Stomach (tissue), 4 donors: Measurements from ENCODE around the gene C2orf76.

Experiments used
- CTCF ChIP-seq, 7 experiments: fragments of 450-650 bp in 4 of 7; fragments of 200-600 bp in 3 of 7; sonication (generic) in 3 of 7; IDR thresholded peaks; one replicate each; pipeline ENCODE4 v1.5.1; 2016 to 2019; ENCODE audit warnings: antibody characterized with exemption in 7 of 7, control low read depth in 2 of 7, mild to moderate bottlenecking in 1 of 7
- EP300 ChIP-seq: sonication (generic); formaldehyde crosslinking; IDR thresholded peaks from one replicate; pipeline ENCODE4 v1.6.1; 2017; ENCODE audit warnings: antibody characterized with exemption
- POLR2A ChIP-seq, 4 donors: fragments of 450-650 bp; IDR thresholded peaks; one replicate each; pipeline ENCODE4 v1.6.1; 2016; ENCODE audit warnings: antibody characterized with exemption in 4 of 4, control low read depth in 2 of 4, mild to moderate bottlenecking in 1 of 4, moderate library complexity in 1 of 4
- POLR2AphosphoS5 ChIP-seq, 3 donors: sonication (generic); formaldehyde crosslinking; IDR thresholded peaks; one replicate each; pipeline ENCODE4 v1.6.1; 2016; ENCODE audit warnings: antibody characterized with exemption in 3 of 3

- TF ChIP-seq CTCF (IDR thresholded peaks at IDR 0.05), result no peak
- TF ChIP-seq POLR2AphosphoS5 (IDR thresholded peaks at IDR 0.05), result no peak
- no peak for TF ChIP-seq POLR2A (IDR thresholded peaks at IDR 0.05)
- TF ChIP-seq EP300, result no peak
Observed at GRCh38 chr2:119316066-119316465, 50.6 kb downstream of the C2orf76 start.
